IMR-90 (cell line): Measurements from ENCODE around the gene PANK4.

Experiments
- CEBPB ChIP-seq: IDR thresholded peaks from 2 replicates; pipeline ENCODE4 v1.6.1; 2012; ENCODE audit warnings: low read depth, low read length, improper control_type of control experiment
- MAZ ChIP-seq: IDR thresholded peaks from 2 replicates; pipeline ENCODE4 v1.6.1; 2012; ENCODE audit warnings: low read depth, mild to moderate bottlenecking, low read length, improper control_type of control experiment, moderate library complexity, borderline replicate concordance
- MXI1 ChIP-seq: IDR thresholded peaks from 2 replicates; pipeline ENCODE4 v1.6.1; 2012; ENCODE audit warnings: low read depth, mild to moderate bottlenecking, low read length, moderate library complexity, borderline replicate concordance
- POLR2A ChIP-seq: IDR thresholded peaks from 2 replicates; pipeline ENCODE4 v1.6.1; 2012; ENCODE audit warnings: mild to moderate bottlenecking, low read depth, low read length
- RCOR1 ChIP-seq: IDR thresholded peaks from 2 replicates; pipeline ENCODE4 v1.6.1; 2012; ENCODE audit warnings: mild to moderate bottlenecking, low read length, improper control_type of control experiment; ENCODE audit not compliant: insufficient replicate concordance
- RFX5 ChIP-seq: IDR thresholded peaks from 2 replicates; pipeline ENCODE4 v1.8.0; 2012; ENCODE audit warnings: low read depth, mild to moderate bottlenecking, low read length, moderate library complexity
- SMC3 ChIP-seq: fragments of 150-350 bp; IDR thresholded peaks from 2 replicates; pipeline ENCODE4 v1.6.1; 2016; ENCODE audit warnings: low read depth, mild to moderate bottlenecking, antibody characterized with exemption, low read length, moderate library complexity
- TF ChIP-seq, protein P1 (sequence below): conservative IDR thresholded peaks from 2 replicates; pipeline ENCODE4 v1.5.1; 2012; ENCODE audit warnings: mild to moderate bottlenecking, low read depth, low read length, improper control_type of control experiment

DNA sequence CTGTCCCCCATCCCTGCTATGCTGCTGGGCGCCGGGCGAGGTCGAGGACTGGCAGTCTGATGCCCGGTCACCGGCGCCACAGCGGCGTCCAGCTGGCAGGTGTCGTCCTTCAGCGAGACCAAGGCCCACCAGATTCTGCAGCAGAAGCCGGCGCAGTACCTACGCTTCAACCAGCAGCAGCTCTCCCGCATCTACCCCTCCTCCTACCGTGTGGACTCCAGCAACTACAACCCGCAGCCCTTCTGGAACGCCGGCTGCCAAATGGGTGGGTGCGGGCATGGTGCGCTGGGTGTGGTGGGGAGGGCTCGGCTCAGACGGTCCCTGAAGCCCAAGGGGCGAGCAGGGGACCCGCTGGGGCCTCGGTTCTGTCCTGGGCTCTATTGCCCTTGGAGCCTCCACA is 29.6 kb downstream of the PANK4 start:
- TF ChIP-seq, protein P1, sequence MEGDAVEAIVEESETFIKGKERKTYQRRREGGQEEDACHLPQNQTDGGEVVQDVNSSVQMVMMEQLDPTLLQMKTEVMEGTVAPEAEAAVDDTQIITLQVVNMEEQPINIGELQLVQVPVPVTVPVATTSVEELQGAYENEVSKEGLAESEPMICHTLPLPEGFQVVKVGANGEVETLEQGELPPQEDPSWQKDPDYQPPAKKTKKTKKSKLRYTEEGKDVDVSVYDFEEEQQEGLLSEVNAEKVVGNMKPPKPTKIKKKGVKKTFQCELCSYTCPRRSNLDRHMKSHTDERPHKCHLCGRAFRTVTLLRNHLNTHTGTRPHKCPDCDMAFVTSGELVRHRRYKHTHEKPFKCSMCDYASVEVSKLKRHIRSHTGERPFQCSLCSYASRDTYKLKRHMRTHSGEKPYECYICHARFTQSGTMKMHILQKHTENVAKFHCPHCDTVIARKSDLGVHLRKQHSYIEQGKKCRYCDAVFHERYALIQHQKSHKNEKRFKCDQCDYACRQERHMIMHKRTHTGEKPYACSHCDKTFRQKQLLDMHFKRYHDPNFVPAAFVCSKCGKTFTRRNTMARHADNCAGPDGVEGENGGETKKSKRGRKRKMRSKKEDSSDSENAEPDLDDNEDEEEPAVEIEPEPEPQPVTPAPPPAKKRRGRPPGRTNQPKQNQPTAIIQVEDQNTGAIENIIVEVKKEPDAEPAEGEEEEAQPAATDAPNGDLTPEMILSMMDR, result no peak
- TF ChIP-seq POLR2A (no peak), SMC3 (no peak), RFX5 (no peak), MXI1 (no peak), CEBPB (no peak), RCOR1 (no peak), MAZ (no peak)
